HG02973 (cell line): ENCODE results near the gene FARS2.

Experiments used
- ATAC-seq: cut with Tn5 transposase; IDR thresholded peaks from one replicate; pipeline ENCODE4 v1.9.1; 2021; ENCODE audit warnings: moderate library complexity; ENCODE audit not compliant: unreplicated experiment

FARS2 gene

GRCh38 chr6:5617179-5617578 is 355.9 kb downstream of the FARS2 start:
- ATAC-seq = no peak

GRCh38 chr6:5619249-5619648 is 357.9 kb downstream of the FARS2 start:
- peak; percentile 82 for ATAC-seq

GRCh38 chr6:5622276-5623005 is 361.1 kb downstream of the FARS2 start:
- no peak for ATAC-seq

- no peak for ATAC-seq
Measured at GRCh38 chr6:5623769-5624168, 362.5 kb downstream of the FARS2 start.

- no peak for ATAC-seq
Measured at GRCh38 chr6:5624256-5624655, 362.9 kb downstream of the FARS2 start.

- peak; percentile 87 for ATAC-seq
Measured at GRCh38 chr6:5626727-5627426, 365.6 kb downstream of the FARS2 start.

GRCh38 chr6:5630636-5631035 is 369.3 kb downstream of the FARS2 start:
- no peak for ATAC-seq

GRCh38 chr6:5632348-5632935 is 371.1 kb downstream of the FARS2 start:
- ATAC-seq = no peak

GRCh38 chr6:5634525-5634924 is 373.2 kb downstream of the FARS2 start:
- ATAC-seq = no peak

GRCh38 chr6:5636210-5637030 is 375.1 kb downstream of the FARS2 start:
- no peak for ATAC-seq

- ATAC-seq = no peak
Measured at GRCh38 chr6:5637714-5638113, 376.4 kb downstream of the FARS2 start.

GRCh38 chr6:5638666-5639065 is 377.4 kb downstream of the FARS2 start:
- no peak for ATAC-seq

- ATAC-seq = no peak
Measured at GRCh38 chr6:5639193-5639592, 377.9 kb downstream of the FARS2 start.

GRCh38 chr6:5640614-5641013 is 379.3 kb downstream of the FARS2 start:
- ATAC-seq = no peak

GRCh38 chr6:5644523-5645185 is 383.3 kb downstream of the FARS2 start:
- ATAC-seq = no peak

GRCh38 chr6:5645328-5646290 is 384.3 kb downstream of the FARS2 start:
- no peak for ATAC-seq

GRCh38 chr6:5652406-5653137 is 391.3 kb downstream of the FARS2 start:
- ATAC-seq = no peak

GRCh38 chr6:5653801-5654200 is 392.5 kb downstream of the FARS2 start:
- no peak for ATAC-seq

- no peak for ATAC-seq
Measured at GRCh38 chr6:5656226-5656625, 394.9 kb downstream of the FARS2 start.
